Left kidney (tissue), 8 donors: ENCODE measurements around the gene RAP1B. TPM values are rescaled to one million over a fixed set of nuclear protein-coding genes. Genes with fewer than 3 reads are reported as not detected.

Experiments
- DNase-seq: peaks from one replicate; pipeline ENCODE4 v3.0.0-alpha.2; 2013
- long read RNA-seq, 8 donors: transcript quantifications; one replicate each; lab custom pipeline, GENCODE V29; 2026
- polyA plus RNA-seq: library from polyadenylated mRNA; unstranded; fragments of 120-200 nt; gene quantifications from one replicate; pipeline ENCODE4 v1.2.1, GENCODE V29; 2013; ENCODE audit not compliant: insufficient read length

RAP1B gene
- polyA plus RNA-seq = 187 TPM
- long read RNA-seq, donor 1, full-length matches to known transcripts = 50 of 96 reads
- long read RNA-seq, donor 1, partial matches to known transcripts = 46 of 96 reads
- long read RNA-seq, donor 1, other reads (novel, unspliced or antisense) = 0 of 96 reads
- long read RNA-seq, donor 2, full-length matches to known transcripts = 30 of 35 reads
- long read RNA-seq, donor 2, partial matches to known transcripts = 5 of 35 reads
- long read RNA-seq, donor 2, other reads (novel, unspliced or antisense) = 0 of 35 reads
- long read RNA-seq, donor 3, full-length matches to known transcripts = 24 of 24 reads
- long read RNA-seq, donor 3, partial matches to known transcripts = 0 of 24 reads
- long read RNA-seq, donor 3, other reads (novel, unspliced or antisense) = 0 of 24 reads
- long read RNA-seq, donor 4, partial matches to known transcripts = 0 of 1 reads
- long read RNA-seq, donor 4, other reads (novel, unspliced or antisense) = 0 of 1 reads
- long read RNA-seq, donor 5, full-length matches to known transcripts = 40 of 45 reads
- long read RNA-seq, donor 5, partial matches to known transcripts = 5 of 45 reads
- long read RNA-seq, donor 5, other reads (novel, unspliced or antisense) = 0 of 45 reads
- long read RNA-seq, donor 6, full-length matches to known transcripts = 34 of 79 reads
- long read RNA-seq, donor 6, partial matches to known transcripts = 45 of 79 reads
- long read RNA-seq, donor 6, other reads (novel, unspliced or antisense) = 0 of 79 reads
- long read RNA-seq, donor 7, full-length matches to known transcripts = 43 of 43 reads
- long read RNA-seq, donor 7, partial matches to known transcripts = 0 of 43 reads
- long read RNA-seq, donor 7, other reads (novel, unspliced or antisense) = 0 of 43 reads
- long read RNA-seq, donor 8, full-length matches to known transcripts = 14 of 14 reads
- long read RNA-seq, donor 8, partial matches to known transcripts = 0 of 14 reads
- long read RNA-seq, donor 8, other reads (novel, unspliced or antisense) = 0 of 14 reads

- peak; percentile 88 for DNase-seq
Measured at GRCh38 chr12:68610370-68611093, at the start of gene RAP1B. Gene RAP1B (plus strand): TSS chr12:68610899. CDS start chr12:68648725, 37,826 bp downstream.

DNA sequence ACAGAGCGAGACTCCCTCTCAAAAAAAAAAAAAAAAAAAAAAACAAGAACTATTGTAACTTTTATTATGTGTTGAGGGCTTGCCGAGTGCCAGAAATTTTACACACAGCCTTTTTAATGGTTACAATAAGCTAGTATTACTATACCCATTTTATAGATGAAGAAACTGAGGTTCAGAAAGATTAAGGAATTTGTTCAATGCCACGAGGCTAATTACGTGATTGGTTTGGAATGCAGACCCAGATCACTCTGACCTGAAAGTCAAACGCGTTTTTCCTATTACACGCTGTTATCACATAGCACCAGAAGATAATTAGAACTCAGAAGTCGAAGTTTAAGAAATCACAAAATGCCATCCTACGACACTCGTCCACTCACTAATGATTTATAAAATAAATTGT is 48.9 kb upstream of the RAP1B start:
- no peak for DNase-seq

DNA sequence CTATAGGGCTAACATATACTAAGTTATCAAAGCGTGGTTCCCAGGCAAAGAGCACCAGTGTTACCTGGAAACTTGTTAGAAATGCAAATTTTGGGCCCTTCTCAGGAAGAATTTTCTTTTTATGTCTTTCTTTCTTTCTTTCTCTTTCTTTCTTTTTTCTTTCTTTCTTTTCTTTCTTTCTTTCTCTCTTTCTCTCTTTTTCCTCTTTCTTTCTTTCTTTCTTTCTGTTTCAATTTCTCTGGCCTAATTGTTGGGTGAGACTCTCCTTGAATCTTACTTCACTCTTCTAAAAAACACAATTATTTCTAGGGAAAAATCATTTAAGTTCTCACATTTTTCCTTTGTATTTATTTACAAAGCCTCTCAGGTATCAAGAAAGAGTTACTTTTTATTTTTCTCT is 46.5 kb upstream of the RAP1B start:
- DNase-seq = no peak

- no peak for DNase-seq
Measured at GRCh38 chr12:68565391-68565903, 45.3 kb upstream of the RAP1B start.

GRCh38 chr12:68568922-68569569 is 41.7 kb upstream of the RAP1B start:
- DNase-seq = no peak

DNA sequence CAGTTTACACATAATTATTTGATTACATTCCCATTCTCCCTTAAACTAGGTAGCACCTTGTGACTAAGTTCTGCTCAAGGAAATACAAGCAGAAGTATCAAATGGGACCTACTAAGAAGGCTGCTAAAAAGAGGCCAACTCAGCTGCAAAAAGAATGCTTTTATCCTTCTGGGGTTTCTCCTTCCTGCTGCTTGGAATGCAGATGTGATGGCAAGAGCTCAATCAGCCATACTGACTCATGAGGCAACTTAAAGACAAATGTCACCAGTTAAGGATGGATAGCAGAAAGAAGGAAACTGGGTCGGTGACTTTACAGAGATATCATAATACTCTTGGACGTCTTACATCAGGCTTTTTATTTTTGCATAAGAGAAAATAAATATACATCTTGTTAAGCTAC is 38.0 kb upstream of the RAP1B start:
- DNase-seq = no peak

- no peak for DNase-seq
Measured at GRCh38 chr12:68573406-68573805, 37.3 kb upstream of the RAP1B start.

- DNase-seq = no peak
Measured at GRCh38 chr12:68577949-68578348, 32.8 kb upstream of the RAP1B start.

DNA sequence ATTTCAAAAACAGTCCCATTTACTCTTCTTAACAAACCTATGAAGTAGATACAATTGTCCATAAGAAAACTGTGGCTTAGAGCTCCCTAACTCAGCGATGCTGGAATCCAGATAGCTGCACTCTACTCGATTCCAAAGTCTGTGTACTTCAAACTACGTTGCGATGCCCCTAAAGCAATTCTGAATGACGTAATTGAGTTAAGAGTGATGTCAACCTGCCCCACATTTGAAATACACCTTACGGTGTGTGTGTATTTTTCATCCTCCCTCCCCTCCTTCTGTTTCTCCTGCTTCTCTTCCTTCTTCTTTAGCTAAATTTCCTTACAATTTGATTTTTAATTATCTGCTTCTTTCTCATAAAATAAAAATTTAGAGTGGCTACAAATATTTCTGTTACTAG is 31.9 kb upstream of the RAP1B start:
- DNase-seq = no peak

DNA sequence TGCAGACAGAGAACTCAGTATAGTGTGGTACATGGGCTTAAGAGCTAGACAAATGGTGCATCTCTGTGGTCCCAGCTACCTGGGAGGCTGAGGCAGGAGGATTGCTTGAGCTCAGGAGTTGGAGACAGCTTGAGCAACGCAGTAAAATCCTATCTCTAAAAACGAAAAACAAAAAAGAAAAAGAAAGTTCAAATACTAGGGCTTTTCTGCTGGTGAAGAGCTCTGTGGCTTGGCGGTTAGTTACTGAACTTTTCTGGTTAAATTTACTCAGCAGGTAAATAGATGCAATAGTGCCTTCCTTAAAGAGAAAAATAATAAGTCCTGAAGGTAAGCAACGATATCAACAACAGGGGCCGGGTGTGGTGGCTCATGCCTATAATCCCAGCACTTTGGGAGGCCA is 31.4 kb upstream of the RAP1B start:
- no peak for DNase-seq

DNA sequence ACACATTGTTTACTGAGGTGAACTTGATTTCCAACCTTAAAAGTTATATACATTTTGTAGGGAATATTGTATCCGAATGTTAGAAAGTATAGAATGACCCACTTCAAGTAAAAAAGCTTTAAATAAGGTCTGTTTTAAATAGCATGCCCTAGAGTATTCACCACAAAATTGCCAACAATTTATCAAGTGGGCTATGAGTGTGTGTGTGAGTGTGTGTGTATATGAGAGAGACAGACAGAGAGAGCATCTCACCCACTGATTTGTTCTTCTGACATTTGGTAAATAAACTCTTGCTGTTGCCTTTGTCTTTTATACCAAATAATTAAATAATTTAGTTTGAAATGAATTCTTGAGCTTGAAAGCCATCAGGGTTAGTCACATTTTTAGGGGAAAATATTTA is 29.8 kb upstream of the RAP1B start:
- DNase-seq = no peak

GRCh38 chr12:68581926-68582325 is 28.8 kb upstream of the RAP1B start:
- no peak for DNase-seq

DNA sequence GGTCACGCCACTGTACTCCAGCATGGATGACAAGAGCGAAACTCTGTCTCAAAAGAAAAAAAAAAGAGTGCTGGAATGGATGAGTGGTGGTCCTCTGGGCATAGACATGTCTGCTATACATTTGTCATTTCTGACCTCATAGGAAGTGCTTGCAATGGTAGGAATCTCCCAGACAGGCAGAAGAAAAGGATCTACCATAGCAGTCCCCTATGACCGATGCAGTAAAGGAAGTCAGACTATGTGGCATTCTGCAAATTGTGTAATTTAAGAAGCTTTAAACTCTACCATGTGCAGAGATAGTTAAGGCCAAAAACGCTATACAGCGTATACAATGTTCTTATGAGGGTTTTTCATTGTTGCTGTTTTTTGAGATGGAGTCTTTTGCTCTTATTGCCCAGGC is 24.7 kb upstream of the RAP1B start:
- no peak for DNase-seq

GRCh38 chr12:68587448-68587873 is 23.2 kb upstream of the RAP1B start:
- DNase-seq = no peak

DNA sequence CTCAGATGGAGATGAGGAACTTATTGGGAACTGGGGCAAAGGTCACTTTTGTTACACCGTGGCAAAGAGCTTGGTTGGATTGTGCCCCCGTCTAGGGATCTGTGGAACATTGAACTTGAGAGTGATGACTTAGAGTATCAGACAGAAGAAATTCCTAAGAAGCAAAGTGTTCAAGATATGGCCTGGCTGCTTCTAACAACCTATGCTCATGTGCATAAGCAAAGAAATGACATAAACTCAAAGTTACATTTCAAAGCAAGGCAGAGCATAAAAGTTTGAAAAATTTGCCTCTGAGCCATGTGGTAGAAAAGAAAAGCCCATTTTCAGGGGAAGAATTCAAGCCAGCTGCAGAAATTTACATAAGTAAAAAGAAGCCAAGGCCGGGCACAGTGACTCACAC is 21.5 kb upstream of the RAP1B start:
- no peak for DNase-seq

- peak; percentile 29 for DNase-seq
Measured at GRCh38 chr12:68591734-68592418, 18.8 kb upstream of the RAP1B start.

- no peak for DNase-seq
Measured at GRCh38 chr12:68595241-68595640, 15.5 kb upstream of the RAP1B start.

GRCh38 chr12:68601767-68602166 is 8.9 kb upstream of the RAP1B start:
- DNase-seq = no peak

- no peak for DNase-seq
Measured at GRCh38 chr12:68602720-68603119, 8.0 kb upstream of the RAP1B start.

- DNase-seq = no peak
Measured at GRCh38 chr12:68608191-68608590, 2.5 kb upstream of the RAP1B start.

DNA sequence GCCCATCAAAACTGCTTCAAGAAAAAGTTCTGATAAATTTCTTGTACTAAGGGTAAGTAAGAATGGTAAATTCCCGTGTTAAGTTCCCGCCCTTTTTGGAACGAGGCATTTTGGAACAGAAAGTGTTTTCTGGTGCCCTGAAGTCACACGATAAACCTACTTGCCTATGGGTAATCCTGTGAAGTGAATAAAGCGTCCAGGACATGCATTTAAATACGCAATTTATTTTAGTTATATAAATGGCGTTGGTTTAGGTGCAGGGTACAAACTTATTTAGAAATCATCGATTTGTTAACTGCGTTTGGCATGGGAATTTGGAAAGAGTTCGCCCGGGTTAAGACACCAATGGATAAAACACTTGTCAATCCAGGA is 715 bp upstream of the RAP1B start:
- DNase-seq = no peak
